Left colon (tissue), 2 donors: Measurements from ENCODE around the gene RAB23. TPM values are rescaled to one million over a fixed set of nuclear protein-coding genes. Genes with fewer than 3 reads are reported as not detected.

Experiments
- ATAC-seq: fragments of 200-7000 bp; cut with Tn5 transposase; one replicate; pipeline ENCODE4 v1.9.1; 2020; ENCODE audit warnings: mild to moderate bottlenecking, moderate library complexity
- DNase-seq, 2 donors: peaks; one replicate each; pipeline ENCODE4 v3.0.0-alpha.2; 2020
- intact Hi-C, 2 donors: fragments of 100-400 bp; cut with DNase I in 1 of 2; cut with micrococcal nuclease in 1 of 2; formaldehyde crosslinking; loops; one replicate each; pipeline versions ENCODE4 v1.11.2 to v1.14.0; 2022; cut with DNase I, micrococcal nuclease
- long read RNA-seq: library from polyadenylated mRNA; unstranded; transcript quantifications from one replicate; pipeline ENCODE4 v2.0.0, GENCODE V29; 2021
- total RNA-seq, 2 donors: library from RNA; stranded (reverse); fragmentation: NEBNext Ultra II Directional; extraction: Animal tissue kit (Norgen Biotek cat#: 25700); gene quantifications; one replicate each; pipeline ENCODE4 v1.2.1, GENCODE V29; 2021
- donor health status: DM: no; HTN: no; CAD: no.
- donor health status: DM: yes; HTN: yes; CAD: no.

RAB23 gene
- 10 to 100 TPM in 1 of 2 donors, 1 to 10 TPM in 1; 3.6 to 16.6 TPM for total RNA-seq
- long read RNA-seq, full-length matches to known transcripts: 4 of 7 reads
- long read RNA-seq, partial matches to known transcripts: 0 of 7 reads
- long read RNA-seq, other reads (novel, unspliced or antisense): 3 of 7 reads

DNA sequence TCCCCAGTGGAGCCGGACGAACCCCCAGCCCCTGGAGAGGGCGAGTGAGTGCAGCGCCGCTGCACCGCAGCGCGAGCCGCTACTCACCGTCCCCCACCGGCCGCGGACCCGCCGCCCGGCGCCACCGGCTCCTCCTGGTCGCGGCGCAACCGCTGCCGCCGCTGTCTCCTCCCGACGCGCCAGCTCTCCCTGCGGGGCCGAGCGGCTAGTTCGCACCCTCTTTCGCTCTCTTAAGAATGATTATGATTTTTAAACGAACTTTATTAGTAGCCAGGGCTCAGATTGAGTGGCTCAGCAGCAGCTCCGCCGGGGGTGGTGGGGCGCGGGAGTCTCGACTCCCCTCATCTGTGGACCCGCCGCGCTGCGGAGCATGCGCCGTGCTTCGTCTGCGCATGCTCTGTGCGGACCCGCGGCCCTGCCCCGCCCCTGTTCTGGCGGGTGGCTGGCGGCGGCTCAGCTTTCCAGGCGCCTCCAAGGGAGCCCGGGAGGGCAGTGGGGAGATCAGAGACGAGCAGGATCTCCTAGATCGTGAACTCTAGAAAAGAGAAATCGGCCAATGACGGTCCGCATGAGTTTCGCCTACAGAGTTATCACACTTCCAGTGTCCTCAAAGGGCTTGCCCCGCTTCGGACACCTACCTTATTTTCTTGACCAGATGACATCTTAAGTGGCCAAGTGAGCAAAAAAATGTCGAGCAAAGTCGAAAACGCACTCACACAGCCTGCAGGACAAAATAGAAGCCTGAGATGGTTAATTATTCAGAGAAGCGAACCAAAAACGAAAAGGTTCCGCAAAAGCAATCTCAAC lies at the start of gene RAB23:
RAB23 (minus strand) TSS at position 372 of the 807 bp plus-strand sequence. CDS start 11,927 bp downstream, outside the sequence.
- ATAC-seq: peak; percentile 94
- intact Hi-C loops: no loop called here
- peak; percentile 76 to 85 for DNase-seq

DNA sequence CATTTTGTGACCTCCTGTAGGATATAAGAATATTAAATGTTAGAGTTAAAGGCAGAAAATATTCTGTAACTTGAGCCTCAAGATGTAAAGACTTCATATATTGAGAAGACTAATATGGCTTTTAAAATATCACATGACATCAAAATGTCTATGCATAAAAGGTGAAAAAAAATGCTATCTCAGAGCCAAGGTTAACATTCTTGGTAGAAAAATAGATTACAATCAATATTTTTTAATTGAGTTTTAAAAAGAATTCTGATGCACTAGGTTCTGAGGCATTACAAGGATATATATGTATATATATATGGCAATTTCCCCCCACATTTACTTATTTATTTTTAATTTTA lies 46.2 kb upstream of the RAB23 start:
- DNase-seq (no peak), ATAC-seq (no peak)
- intact Hi-C loops: no loop called here

DNA sequence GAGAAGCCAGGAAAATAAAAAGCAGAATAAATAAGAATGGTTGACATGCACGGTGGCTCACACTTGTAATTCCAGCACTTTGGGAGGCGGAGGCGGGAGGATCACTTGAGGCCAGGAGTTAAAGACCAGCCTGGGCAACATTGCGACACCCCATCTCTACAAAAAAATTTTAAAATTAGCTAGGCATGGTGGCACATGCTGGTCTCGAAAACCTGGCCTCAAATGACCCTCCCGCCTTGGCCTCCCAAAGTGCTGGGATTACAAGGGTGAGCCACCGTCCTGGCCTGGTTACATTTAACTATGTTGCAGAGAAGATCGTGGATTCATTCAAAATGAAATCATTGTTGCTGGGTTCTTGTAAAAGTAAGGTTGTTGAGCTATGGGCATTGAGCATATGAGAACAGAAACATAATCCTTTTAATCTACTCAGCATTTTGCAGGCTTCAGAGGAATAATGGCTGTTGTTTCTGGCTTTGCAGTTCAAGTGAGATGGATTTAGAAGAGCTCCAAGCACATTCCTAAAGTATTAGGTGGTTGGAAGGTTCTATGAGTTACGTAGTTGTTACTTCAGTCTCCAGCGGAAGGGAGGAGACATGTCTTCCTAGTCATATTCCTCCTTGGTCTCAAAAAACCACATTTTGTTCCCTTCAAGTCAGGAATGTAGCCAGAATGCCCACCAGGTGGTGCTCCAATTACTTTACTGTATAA lies 45.6 kb upstream of the RAB23 start:
- intact Hi-C loops: no loop called here
- DNase-seq: peak in 1 of 2 donors; percentile 58
- peak; percentile 65 for ATAC-seq

DNA sequence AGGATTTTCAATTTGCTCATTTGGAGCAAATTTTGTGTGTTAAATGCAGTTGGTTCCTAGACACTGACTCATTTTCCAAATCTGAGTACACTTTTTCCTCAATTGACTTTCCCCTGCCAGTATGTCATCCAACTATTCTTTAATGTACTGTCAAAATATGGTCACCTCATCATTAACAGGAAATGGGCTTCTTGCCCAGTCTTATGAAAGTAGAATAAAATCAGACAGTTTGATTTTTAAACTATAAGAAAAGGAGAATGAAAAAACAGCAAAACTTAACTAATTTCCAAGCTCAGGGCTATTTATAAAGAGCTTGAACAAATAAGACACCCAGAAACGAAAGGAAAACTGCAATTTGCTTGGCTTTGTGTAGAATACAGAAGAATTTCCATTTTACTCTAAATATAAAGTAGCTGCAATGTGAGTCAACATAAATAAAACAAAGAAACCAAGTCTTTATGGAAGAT lies 43.7 kb upstream of the RAB23 start:
- ATAC-seq (no peak), DNase-seq (no peak)
- intact Hi-C loops: no loop called here

DNA sequence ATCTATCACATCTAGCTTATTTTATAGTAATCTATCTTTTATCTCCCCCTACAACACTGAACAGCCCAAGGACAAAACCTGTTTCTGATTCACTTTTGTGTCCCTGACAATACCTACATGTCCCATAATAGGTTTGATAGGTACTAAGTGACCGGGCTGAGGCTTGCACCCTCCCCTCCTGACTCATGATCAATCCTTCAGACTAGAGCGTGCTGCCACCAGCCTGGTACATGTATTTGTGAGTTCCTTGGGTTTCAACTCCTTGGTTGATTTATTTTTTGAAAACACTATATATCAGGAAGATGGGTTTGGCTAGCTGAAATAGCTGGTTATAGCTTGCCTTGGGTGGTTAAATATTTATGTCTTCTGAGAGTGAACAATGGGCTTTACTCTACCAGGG lies 41.6 kb upstream of the RAB23 start:
- ATAC-seq: no peak
- DNase-seq: no peak
- intact Hi-C loops: no loop called here

DNA sequence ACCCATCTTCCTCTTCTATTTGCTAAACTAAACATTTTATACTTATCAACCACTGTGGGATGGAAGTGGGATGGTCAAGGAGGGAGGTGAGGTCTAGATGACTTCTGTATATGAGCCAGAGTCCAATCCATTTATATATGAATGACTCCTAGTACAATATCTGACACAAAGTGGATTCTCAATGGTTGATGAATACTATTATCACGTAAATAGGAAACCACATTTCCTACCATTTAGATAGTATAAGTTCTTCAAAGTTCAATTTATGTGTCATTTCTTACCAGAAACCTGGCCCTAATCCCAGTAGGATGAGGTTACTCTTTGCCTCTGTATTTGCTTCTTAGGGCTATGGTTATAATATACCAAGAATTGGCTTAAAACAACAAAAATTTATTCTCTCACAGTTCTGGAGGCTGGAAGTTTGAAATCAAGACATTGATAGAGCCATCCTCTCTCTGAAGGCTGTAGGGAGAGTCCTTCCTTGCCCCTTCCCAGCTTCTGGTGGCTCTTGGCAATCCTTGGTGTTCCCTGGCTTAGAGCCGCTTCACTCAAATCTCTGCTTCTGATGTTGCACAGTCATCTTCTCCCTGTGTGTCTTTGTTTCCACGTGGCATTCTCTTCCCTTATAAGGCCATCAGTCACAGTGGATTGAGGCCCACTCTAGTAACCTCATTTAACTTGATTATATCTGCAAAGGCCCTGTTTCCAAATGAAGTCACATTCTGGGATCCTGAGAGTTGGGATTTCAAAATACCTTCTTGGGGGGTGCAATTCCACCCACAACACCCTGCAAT lies 41.0 kb upstream of the RAB23 start:
- ATAC-seq: no peak
- intact Hi-C loops: no loop called here
- DNase-seq: peak in 1 of 2 donors; percentile 46

DNA sequence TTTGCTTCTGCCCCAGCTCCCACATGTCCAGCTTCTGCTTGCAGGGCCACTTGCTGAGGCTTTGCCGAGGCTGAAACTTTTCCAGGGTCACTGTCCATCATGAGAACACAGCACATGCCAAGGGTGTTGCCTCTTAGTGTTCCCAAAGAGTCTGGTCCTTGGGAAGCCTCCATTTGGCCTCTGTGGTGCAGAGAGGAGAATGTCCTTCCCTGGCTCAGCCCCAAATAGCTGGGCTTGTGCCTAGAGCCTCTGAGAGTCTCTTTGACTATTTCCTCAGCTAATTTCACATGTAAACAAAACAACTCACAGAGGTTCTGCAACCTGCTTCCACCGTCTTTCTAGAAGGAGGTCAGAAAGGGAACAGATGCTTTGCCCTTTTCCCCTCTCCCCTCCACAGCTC lies 40.4 kb upstream of the RAB23 start:
- intact Hi-C loops: no loop called here
- DNase-seq (peak; percentile 28 to 65), ATAC-seq (no peak)

DNA sequence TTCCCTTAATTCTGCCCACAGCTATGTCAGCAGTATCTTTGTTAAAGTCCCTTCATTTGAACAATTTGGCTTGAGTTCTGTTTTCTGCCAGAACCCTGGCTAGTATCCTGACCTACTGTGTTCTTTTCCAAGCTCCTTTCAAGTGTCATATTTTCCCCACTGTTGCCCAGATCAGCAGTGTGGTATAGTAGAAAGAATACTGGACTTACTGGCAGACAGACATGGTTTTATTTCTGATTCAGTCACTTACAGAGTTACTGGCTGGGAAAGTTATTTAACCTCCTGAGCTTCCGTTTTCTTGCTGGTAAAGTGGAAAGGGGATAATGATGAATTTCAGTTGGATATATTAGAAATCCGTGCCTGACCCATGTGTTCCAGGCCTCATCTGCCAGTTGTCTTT lies 39.8 kb upstream of the RAB23 start:
- intact Hi-C loops: no loop called here
- ATAC-seq: no peak
- no peak for DNase-seq

DNA sequence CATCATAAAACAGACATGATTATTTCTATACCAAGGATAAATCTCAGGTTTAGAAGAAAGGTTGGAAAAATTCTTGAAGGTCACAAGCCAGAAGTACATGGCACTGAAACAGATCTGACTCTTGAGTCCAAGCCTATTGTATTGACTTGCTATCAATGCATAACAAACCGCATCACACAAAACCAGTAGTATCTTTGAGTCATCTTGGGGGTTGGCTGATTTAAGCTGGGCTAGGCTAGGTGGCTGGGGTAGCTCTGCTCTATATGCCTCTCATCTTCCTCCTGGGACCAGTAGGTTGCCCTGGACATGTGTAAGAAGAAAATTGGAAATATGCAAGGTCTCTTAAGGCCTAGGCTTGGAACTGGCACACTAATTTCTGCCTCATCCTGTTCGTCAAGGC lies 37.0 kb upstream of the RAB23 start:
- DNase-seq: no peak
- ATAC-seq: no peak
- intact Hi-C loops: loop anchor here in 1 of 2 donors (10.0 kb wide), 1 partner anchor 84 kb away; the partner anchor contains the start of gene BAG2

DNA sequence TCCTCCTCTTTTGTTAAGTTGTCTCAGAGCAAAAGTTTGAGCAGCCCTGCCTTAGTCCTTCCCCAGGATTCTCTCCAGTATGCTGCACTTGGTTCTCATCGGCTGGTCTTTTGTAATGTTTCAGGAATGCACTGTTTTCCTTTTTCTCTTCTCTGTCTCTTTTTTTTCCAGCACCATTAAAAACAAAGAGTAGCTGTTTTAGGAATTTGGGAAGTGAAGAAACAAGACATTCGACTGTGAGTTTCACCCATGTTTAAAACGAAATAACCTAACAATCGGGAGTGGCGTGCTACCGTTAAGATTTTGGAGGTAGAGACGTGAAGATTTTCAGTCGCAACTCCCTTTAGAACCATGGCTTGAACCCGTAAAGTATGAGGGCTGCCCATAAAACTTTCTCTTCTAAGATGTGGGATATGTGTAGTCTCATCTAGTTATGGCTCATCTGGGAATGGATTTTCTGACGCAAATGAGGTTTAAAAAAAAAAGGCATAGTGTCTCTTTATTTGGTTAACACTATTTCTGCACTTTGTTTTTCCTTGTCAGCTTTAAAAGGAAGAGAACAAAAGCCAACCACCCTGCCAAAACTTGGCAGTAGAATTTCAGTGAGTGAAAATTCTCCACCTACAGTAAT lies 35.9 kb upstream of the RAB23 start:
- DNase-seq (no peak), ATAC-seq (no peak)
- intact Hi-C loops: loop anchor here in 1 of 2 donors (10.0 kb wide), 1 partner anchor 83 kb away; the partner anchor contains the start of gene BAG2

DNA sequence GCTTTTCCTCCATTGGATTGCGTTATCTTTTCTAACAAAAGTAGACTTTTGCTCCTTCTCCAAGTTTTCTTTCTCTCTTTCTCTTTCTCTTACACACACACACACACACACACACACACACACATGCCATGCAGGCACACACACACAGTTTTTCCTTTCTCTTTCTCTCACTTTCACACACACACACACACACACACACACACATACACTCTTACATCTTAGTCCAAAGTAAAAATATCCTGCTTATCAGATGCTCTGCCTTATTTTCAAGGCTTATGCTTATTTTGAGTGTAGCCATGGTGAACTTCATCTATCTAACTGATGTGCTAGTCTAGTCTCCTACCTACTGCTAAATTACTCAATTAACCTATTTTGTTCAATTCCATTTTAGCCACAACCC lies 34.4 kb upstream of the RAB23 start:
- DNase-seq (no peak), ATAC-seq (no peak)
- intact Hi-C loops: loop anchor here in 1 of 2 donors (10.0 kb wide), 1 partner anchor 82 kb away; the partner anchor contains the start of gene BAG2

DNA sequence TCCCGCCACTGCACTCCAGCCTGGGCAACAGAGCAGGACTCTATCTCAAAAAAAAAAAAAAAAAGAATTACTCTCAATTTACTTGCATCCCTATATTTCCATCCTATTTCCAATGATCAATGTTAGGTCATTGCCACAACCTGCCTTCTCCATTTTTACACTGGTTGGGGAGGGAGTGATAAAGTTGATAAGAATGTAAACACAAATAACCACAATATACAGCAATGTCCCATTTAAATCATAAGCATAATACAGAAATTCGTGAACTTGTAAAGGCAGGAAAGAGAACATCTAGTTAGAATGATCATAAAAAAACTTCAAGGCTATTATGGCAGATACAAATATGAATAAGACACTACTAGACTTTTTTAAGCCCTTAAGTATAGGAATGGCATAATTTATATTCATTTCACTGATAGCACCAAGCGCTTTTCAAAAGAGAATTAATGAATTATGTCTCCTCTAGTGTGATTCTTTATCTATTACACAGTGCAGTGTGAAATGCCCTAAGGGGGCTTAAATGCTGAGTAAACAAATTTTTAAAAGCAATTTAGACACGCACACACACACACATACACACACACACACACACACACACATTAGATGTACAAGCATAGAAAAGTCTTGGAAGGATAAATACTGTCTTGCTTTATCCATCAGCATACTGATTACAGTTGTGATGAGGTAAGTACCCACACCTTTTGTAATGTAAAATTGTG lies 33.5 kb upstream of the RAB23 start:
- ATAC-seq (no peak), DNase-seq (no peak)
- intact Hi-C loops: loop anchor here in 1 of 2 donors (10.0 kb wide), 1 partner anchor 81 kb away; the partner anchor contains the start of gene BAG2

DNA sequence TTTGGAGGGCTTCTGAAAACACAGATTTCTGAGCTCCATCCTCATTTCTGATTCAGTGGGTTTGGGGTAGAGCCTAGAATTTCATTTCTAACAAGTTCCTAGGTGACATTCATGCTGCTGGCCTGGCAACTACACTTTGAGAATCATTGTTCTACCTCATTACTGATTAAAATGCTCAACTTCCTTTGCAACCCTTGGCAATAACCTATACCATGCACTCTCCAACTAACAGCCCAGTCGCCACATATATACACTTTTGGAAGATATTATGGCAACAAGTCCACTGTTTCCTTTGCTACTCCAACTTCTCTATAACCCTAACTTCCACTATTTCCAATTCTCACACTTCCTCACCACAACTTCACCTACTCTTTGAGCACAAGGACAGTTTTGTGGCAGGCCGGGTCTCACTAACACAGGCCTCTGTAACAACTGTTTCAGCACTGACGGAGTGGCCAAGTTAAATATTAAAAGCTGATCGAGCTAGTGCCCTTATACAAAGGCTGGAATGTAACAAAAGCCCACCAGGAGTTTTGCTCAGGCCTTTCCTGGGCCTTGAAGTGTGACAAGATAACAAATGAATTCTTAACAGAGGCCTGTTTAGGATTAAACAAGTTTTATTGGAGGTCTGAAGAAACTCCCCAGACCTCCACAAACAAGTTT lies 32.1 kb upstream of the RAB23 start:
- no peak for ATAC-seq
- intact Hi-C loops: loop anchor here in 1 of 2 donors (10.0 kb wide), 1 partner anchor 79 kb away; the partner anchor contains the start of gene BAG2
- no peak for DNase-seq

DNA sequence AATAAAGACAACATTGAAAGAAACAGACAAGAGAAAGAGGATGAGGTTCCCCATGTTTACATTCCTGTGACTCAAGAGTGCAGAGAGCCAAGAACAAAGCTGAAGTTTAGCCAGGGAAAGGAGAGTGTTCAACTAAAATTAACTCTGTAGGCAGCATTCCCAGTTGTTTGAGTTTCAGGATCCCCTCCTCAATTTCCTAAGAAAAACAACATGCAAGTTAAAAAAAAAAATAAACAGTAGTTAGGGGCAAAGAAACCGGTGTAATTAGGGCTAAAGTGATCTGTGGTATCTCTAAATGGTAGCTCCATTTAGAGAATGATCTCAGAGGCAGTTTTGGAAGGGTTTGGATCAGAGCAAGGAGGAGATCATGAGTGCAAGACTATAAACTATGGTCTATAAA lies 30.9 kb upstream of the RAB23 start:
- intact Hi-C loops: loop anchor here in 1 of 2 donors (10.0 kb wide), 1 partner anchor 78 kb away; the partner anchor contains the start of gene BAG2
- ATAC-seq (no peak), DNase-seq (no peak)

DNA sequence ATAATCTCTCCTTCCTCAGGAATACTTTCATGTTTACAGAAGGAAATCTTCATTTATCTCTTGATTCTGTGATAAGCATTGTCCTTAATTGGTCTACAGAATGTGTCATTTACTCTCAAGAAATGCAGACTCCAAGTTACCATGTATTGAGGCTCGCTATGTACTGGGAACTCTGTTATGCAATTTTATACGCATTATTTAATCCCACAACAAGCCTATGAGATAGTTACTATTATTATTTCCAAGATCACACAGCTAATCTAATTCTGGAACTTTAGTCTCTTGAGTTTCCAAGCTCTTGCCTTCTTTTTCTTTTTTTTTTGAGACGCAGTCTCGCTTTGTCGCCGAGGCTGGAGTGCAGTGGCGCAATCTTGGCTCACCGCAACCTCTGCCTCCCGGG lies 30.0 kb upstream of the RAB23 start:
- ATAC-seq (no peak), DNase-seq (no peak)
- intact Hi-C loops: loop anchor here in 1 of 2 donors (10.0 kb wide), 1 partner anchor 77 kb away; the partner anchor contains the start of gene BAG2

DNA sequence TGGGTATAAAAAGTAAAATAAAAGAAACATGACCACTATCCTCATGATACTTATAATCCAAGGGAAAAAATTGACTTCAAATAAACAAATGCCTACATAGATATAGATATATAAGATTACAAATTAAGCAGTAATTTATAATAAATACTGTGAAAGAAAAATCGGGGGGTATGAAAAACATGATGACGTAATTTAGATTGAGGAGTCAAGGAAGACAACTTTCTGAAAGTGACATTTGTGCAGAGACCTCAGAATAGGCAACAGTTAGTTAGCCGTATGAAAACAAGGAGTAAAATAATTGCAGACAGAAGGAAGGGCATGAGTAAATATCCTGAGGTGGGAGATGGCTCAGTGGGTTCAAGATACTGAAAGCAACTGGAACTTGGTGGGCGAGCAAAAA lies 28.2 kb upstream of the RAB23 start:
- no peak for ATAC-seq
- DNase-seq: no peak
- intact Hi-C loops: loop anchor here in 1 of 2 donors (10.0 kb wide), 1 partner anchor 76 kb away; the partner anchor contains the start of gene BAG2

DNA sequence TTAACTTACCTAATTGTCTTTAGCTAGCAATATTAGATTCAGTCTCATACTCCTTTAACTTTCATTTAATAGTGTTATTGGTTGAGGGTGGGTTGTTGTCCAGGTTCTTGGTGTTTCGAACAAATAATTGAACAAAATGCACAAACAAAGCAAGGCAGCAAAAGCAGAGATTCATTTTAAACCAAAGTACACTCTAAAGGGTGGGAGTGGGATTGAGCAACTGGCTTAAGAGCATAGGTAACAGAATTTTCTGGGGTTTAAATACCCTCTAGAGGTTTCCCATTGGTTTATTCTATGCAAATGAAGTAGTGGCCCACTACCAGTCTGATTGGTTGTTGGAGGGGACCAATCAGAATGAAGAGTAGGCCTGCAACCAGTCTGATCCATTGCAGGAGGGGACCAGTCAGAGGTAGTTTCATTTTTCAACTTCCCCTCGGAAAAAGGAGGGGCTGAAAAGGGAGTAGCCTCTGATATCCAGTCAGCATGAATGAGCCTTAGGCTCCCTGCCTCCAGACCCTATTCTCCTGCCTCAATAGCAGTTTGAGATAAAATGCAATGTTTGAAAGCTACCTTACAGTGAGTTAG lies 26.3 kb upstream of the RAB23 start:
- no peak for ATAC-seq
- intact Hi-C loops: no loop called here
- no peak for DNase-seq
